Erythroblast (primary cell): ENCODE results near the gene AOPEP.

Experiments used
- GATA1 ChIP-seq: IDR thresholded peaks from 2 replicates; pipeline ENCODE4 v1.6.1; 2011; ENCODE audit warnings: low read depth, mild to moderate bottlenecking, control low read depth, low read length, moderate library complexity
- POLR2A ChIP-seq: IDR thresholded peaks from 2 replicates; pipeline ENCODE4 v1.6.1; 2011; ENCODE audit warnings: mild to moderate bottlenecking, low read length

GRCh38 chr9:95115104-95115503 is 388.6 kb downstream of the AOPEP start:
- TF ChIP-seq POLR2A (no peak), GATA1 (no peak)
